Measurements from ENCODE around the gene AVPI1. TPM values are rescaled to one million over a fixed set of nuclear protein-coding genes. Genes with fewer than 3 reads are reported as not detected.

Gene AVPI1
- total and polyA plus RNA-seq, 2 of the 13 experiments (the other 11 are each of a cell fraction or from before 2014, with no cell fraction given), result 39.8 to 61.2 TPM

GRCh38 chr10:97707134-97707861 is 20.3 kb upstream of the AVPI1 start (continued):
- TF ChIP-seq HNF1A (IDR thresholded peaks at IDR 0.05; ENCODE audit: low read depth) (no peak), HNF1A (CRISPR knock-in tag; IDR thresholded peaks at IDR 0.05; ENCODE audit: borderline replicate concordance) (no peak), CBX5 (CRISPR knock-in tag; IDR thresholded peaks at IDR 0.05; ENCODE audit: borderline replicate concordance) (no peak), POLR2AphosphoS2 (IDR thresholded peaks at IDR 0.05; ENCODE audit: low read depth, low read length) (no peak), GLMP (CRISPR knock-in tag; IDR thresholded peaks at IDR 0.05; ENCODE audit: borderline replicate concordance) (no peak), SOX6 (IDR thresholded peaks at IDR 0.05) (no peak), SOX6 (CRISPR knock-in tag; IDR thresholded peaks at IDR 0.05) (peak; percentile 74), SOX13 (IDR thresholded peaks at IDR 0.05) (no peak), SOX13 (CRISPR knock-in tag; conservative IDR thresholded peaks at IDR 0.05 in 1 of 2, IDR thresholded peaks at IDR 0.05 in 1 of 2) (peak in 1 of 2 experiments; percentile 40; a peak in 1 of 4 replicates), ZNF24 (IDR thresholded peaks at IDR 0.05) (no peak), RAD51 (IDR thresholded peaks at IDR 0.05; ENCODE audit: borderline replicate concordance) (no peak), RORA (CRISPR knock-in tag; IDR thresholded peaks at IDR 0.05) (no peak), ZFP90 (CRISPR knock-in tag; IDR thresholded peaks at IDR 0.05; ENCODE audit: borderline replicate concordance) (no peak), MYC (CRISPR knock-in tag; IDR thresholded peaks at IDR 0.05; ENCODE audit: borderline replicate concordance) (peak; percentile 93), ARNT2 (CRISPR knock-in tag; IDR thresholded peaks at IDR 0.05; ENCODE audit: low read depth) (no peak), ZBTB44 (CRISPR knock-in tag; IDR thresholded peaks at IDR 0.05) (no peak), PAF1 (CRISPR knock-in tag; IDR thresholded peaks at IDR 0.05) (no peak), ZNF362 (CRISPR knock-in tag; IDR thresholded peaks at IDR 0.05; ENCODE audit: borderline replicate concordance) (no peak), PLRG1 (conservative IDR thresholded peaks at IDR 0.05) (no peak), ZNF33A (CRISPR knock-in tag; IDR thresholded peaks at IDR 0.05; ENCODE audit: borderline replicate concordance) (no peak), ZNF337 (CRISPR knock-in tag; IDR thresholded peaks at IDR 0.05; ENCODE audit: borderline replicate concordance, low read depth) (no peak), DRAP1 (CRISPR knock-in tag; IDR thresholded peaks at IDR 0.05) (no peak; the same call in 1 of the 2 replicates)

Data from HepG2 (cell line).